ENCODE data around the gene MLF1. TPM values are rescaled to one million over a fixed set of nuclear protein-coding genes. Genes with fewer than 3 reads are reported as not detected.

Gene MLF1
- total RNA-seq, 1 experiment from 2014 or later, result 20.4 TPM

GRCh38 chr3:158568784-158569183 is 2.2 kb upstream of the MLF1 start:
- Histone ChIP-seq H2BK12ac (ENCODE audit: insufficient read length, low read depth, low read length) (no peak overlapping the region), H3K14ac (ENCODE audit: insufficient read depth, low read length) (no peak overlapping the region), H2BK120ac (ENCODE audit: low read depth, low read length, poor library complexity, severe bottlenecking) (no peak overlapping the region), H3K79me1 (ENCODE audit: insufficient read depth, low read depth, low read length, poor library complexity, severe bottlenecking) (no peaks in the 10 kb centered on the region), H3K27ac (ENCODE audit: insufficient read length, low read depth, low read length) (no peak overlapping the region), H4K5ac (ENCODE audit: insufficient read length, low read depth, low read length) (no peak overlapping the region), H3K18ac (ENCODE audit: insufficient read length, low read depth, low read length) (no peak overlapping the region), H4K8ac (replicated peaks; ENCODE audit: insufficient read length, low read depth, low read length) (no peak overlapping the region), H3K27me3 (ENCODE audit: insufficient read depth, low read length) (no peaks in the 10 kb centered on the region), H3K56ac (ENCODE audit: insufficient read length, low read depth, low read length) (no peak overlapping the region), H2BK5ac (ENCODE audit: insufficient read length, low read length) (no peak overlapping the region), H3T11ph (ENCODE audit: low read length) (no peak overlapping the region), H3K4ac (ENCODE audit: low read depth, low read length) (no peak overlapping the region), H3K4me2 (ENCODE audit: insufficient read depth, insufficient read length, low read length) (no peak overlapping the region), H3K4me1 (ENCODE audit: insufficient read depth, low read length) (no peaks in the 10 kb centered on the region; the same call in 1 of the 2 replicates), H3K9ac (ENCODE audit: extremely low read depth, insufficient read length, low read length) (no peak overlapping the region), H4K91ac (ENCODE audit: insufficient read length, low read depth, low read length) (no peak overlapping the region), H3K9me3 (ENCODE audit: control insufficient read depth, low read depth, low read length) (no peaks in the 10 kb centered on the region), H2BK15ac (ENCODE audit: low read depth, low read length) (no peak overlapping the region), H4K20me1 (ENCODE audit: control insufficient read depth, insufficient read depth, insufficient read length) (no peaks in the 10 kb centered on the region), H3K23me2 (ENCODE audit: insufficient read length, low read depth, low read length, poor library complexity, severe bottlenecking) (peaks cover 11% of the 10 kb centered on the region), H3K23ac (ENCODE audit: insufficient read length, low read depth, low read length) (no peak overlapping the region), H2BK20ac (ENCODE audit: low read depth, low read length, poor library complexity, severe bottlenecking) (no peak overlapping the region), H2AK5ac (ENCODE audit: insufficient read length, low read length) (no peak overlapping the region), H3K79me2 (ENCODE audit: insufficient read depth, low read length) (no peaks in the 10 kb centered on the region), H2AFZ (ENCODE audit: low read length) (no peak overlapping the region)
- peaks cover 35% of the 10 kb centered on the region for H3K27me3 Mint-ChIP-seq (ENCODE audit: low read depth)
- H3K4me3 Mint-ChIP-seq, result no peak overlapping the region
- H3K4me1 Mint-ChIP-seq, result peaks cover 7 to 8% of the 10 kb centered on the region in 2 experiments
- TF ChIP-seq CTCF (conservative IDR thresholded peaks at IDR 0.05), result no peak
- H3K27ac Mint-ChIP-seq, result no peak overlapping the region
- no CpG with 5 or more reads among the region's 3 CpGs for WGBS (ENCODE audit: extremely low coverage, insufficient read length, low lambda C conversion rate)
- DNase-seq, result no peak
- H3K36me3 Mint-ChIP-seq (ENCODE audit: insufficient read depth in 1 of 3, low read depth in 3 of 3), result no peaks in the 10 kb centered on the region; a peak in 1 of 7 replicates
- peaks cover 4 to 8% of the 10 kb centered on the region in 2 experiments; a peak in 3 of 5 replicates for H3K9me3 Mint-ChIP-seq
